ENCODE data around the gene EXOSC2. TPM values are rescaled to one million over a fixed set of nuclear protein-coding genes. Genes with fewer than 3 reads are reported as not detected.
A peak's percentile ranks its signal among the peaks of the same experiment; 100 is the strongest.

EXOSC2 gene
- total RNA-seq, 1 donor from 2014 or later: 22.4 TPM

- DNase-seq (ENCODE audit: low read depth): no peak
- no peak for TF ChIP-seq CTCF (conservative IDR thresholded peaks at IDR 0.05; ENCODE audit: low read depth, low read length)
- no peak overlapping the region for H3K4me3 ChIP-seq (ENCODE audit: low read depth, low read length)
These were observed 17.3 kb downstream of the EXOSC2 start for GRCh38 chr9:130710822-130711352.

DNA sequence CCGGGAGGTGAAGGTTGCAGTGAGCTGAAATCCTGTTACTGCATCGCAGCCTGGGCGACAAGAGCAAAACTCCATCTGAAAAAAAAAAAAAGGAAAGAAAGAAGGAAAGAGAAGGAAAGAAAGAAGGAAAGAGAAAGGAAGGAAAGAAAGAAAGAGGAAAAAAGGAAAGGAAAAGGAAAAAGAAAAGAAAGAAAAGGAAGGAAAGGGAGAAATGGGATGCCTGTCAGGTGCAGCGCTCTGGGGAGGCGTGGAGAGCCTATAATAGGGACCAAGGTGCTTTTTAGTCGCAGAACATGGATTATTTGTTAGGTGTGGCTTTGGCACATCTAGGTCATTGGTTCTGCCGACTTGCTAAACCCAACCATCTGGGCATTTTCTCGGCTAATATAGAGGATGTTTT is 17.9 kb downstream of the EXOSC2 start:
- H3K4me3 ChIP-seq (ENCODE audit: low read depth, low read length): no peak overlapping the region

GRCh38 chr9:130712564-130713285 is 19.1 kb downstream of the EXOSC2 start:
- TF ChIP-seq CTCF (conservative IDR thresholded peaks at IDR 0.05; ENCODE audit: low read depth, low read length): no peak
- peak; percentile 77 for DNase-seq (ENCODE audit: low read depth)
- peak overlapping the region; percentile 93 for H3K4me3 ChIP-seq (ENCODE audit: low read depth, low read length)

More for the DNA sequence above, 17.9 kb downstream of the EXOSC2 start:
- no peak for TF ChIP-seq CTCF (conservative IDR thresholded peaks at IDR 0.05; ENCODE audit: low read depth, low read length)
- DNase-seq (ENCODE audit: low read depth): no peak

DNA sequence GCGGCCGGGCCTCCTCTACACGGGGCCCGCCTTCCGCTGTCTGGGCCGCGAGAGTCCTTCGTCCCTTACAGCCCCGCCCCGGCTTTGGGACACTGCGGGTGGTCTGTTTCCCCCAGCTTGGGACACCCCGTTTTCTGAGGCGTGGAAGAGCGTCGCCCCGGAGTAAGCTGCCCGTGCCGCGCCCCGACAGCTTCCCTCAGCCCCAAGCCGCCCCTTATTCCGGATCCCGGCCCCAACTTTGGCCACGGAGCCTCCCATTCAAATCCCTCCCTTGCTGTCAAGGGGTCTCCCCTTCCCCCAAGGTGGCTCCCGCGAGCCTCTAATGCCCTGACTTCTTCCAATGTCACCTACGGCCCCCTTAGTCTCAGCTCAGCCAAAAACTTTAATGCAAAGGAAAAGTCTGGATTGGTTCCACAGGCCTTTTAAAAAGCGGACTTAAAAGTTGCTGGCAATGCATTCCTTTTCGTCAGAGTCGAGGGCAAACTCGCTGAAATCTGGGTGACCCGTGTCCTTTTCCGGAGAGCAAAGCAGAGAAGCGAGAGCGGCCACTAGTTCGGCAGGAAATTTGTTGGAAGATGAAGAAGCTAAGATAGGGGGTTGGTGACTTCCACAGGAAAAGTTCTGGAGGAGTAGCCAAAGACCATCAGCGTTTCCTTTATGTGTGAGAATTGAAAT is 19.8 kb downstream of the EXOSC2 start:
- H3K4me3 ChIP-seq (ENCODE audit: low read depth, low read length): peak overlapping the region; percentile 93
- no peak for TF ChIP-seq CTCF (conservative IDR thresholded peaks at IDR 0.05; ENCODE audit: low read depth, low read length)
- no peak for DNase-seq (ENCODE audit: low read depth)

- peak overlapping the region; percentile 93 for H3K4me3 ChIP-seq (ENCODE audit: low read depth, low read length)
- no peak for TF ChIP-seq CTCF (conservative IDR thresholded peaks at IDR 0.05; ENCODE audit: low read depth, low read length)
- no peak for DNase-seq (ENCODE audit: low read depth)
These were observed 21.1 kb downstream of the EXOSC2 start for GRCh38 chr9:130714586-130715110.

GRCh38 chr9:130715270-130715669 is 21.7 kb downstream of the EXOSC2 start:
- peak overlapping the region; percentile 93 for H3K4me3 ChIP-seq (ENCODE audit: low read depth, low read length)
- TF ChIP-seq CTCF (conservative IDR thresholded peaks at IDR 0.05; ENCODE audit: low read depth, low read length): no peak
- no peak for DNase-seq (ENCODE audit: low read depth)

All from epithelial cell of proximal tubule (primary cell).